Breast epithelium (tissue), 4 donors: ENCODE data around the gene MYO15A. TPM values are rescaled to one million over a fixed set of nuclear protein-coding genes. Genes with fewer than 3 reads are reported as not detected.

Experiments
- DNase-seq, 2 donors: peaks; one replicate each; pipeline ENCODE4 v3.0.0-alpha.2; 2019; ENCODE audit warnings: low spot score in 2 of 2
- H3K27ac ChIP-seq, 2 donors: fragments of 200-600 bp; sonication (generic) in 1 of 2; one replicate each; pipeline ENCODE4 v1.5.1; 2016 to 2019; ENCODE audit warnings: mild to moderate bottlenecking in 1 of 2
- H3K27me3 ChIP-seq, 2 donors: fragments of 200-600 bp; sonication (generic) in 1 of 2; one replicate each; pipeline versions ENCODE4 v1.5.1 to v1.6.0; 2017 to 2019; ENCODE audit warnings: control low read depth in 1 of 2, mild to moderate bottlenecking in 1 of 2
- H3K36me3 ChIP-seq: fragments of 200-600 bp; one replicate; pipeline ENCODE4 v1.5.1; 2019
- H3K4me1 ChIP-seq, 2 donors: fragments of 200-600 bp; sonication (generic); one replicate each; pipeline ENCODE4 v1.5.1; 2016 to 2019; ENCODE audit warnings: control low read depth in 1 of 2
- H3K4me3 ChIP-seq, 3 donors: fragments of 200-600 bp; sonication (generic); 1 replicate in 2 of 3; 2 replicates in 1 of 3; pipeline ENCODE4 v1.5.1; 2016 to 2019; ENCODE audit warnings: mild to moderate bottlenecking in 3 of 3, moderate library complexity in 2 of 3
- H3K9me3 ChIP-seq, 2 donors: fragments of 200-600 bp; sonication (generic) in 1 of 2; one replicate each; pipeline ENCODE4 v1.5.1; 2016 to 2019; ENCODE audit warnings: control low read depth in 1 of 2
- CTCF ChIP-seq, 3 donors: fragments of 450-650 bp; IDR thresholded peaks; one replicate each; pipeline ENCODE4 v1.5.1; 2016 to 2017; ENCODE audit warnings: antibody characterized with exemption in 3 of 3, mild to moderate bottlenecking in 3 of 3, moderate library complexity in 3 of 3
- POLR2A ChIP-seq: fragments of 450-650 bp; IDR thresholded peaks from one replicate; pipeline ENCODE4 v1.6.1; 2016; ENCODE audit warnings: antibody characterized with exemption, mild to moderate bottlenecking, moderate library complexity
- POLR2AphosphoS5 ChIP-seq, 3 donors: sonication (generic); formaldehyde crosslinking; IDR thresholded peaks; one replicate each; pipeline ENCODE4 v1.6.1; 2017; ENCODE audit warnings: antibody characterized with exemption in 3 of 3
- intact Hi-C: fragments of 100-400 bp; cut with DNase I; formaldehyde crosslinking; loops from one replicate; pipeline ENCODE4 v1.15.1; 2023; ENCODE audit warnings: low total_unique reads
- total RNA-seq, 3 donors: library from RNA; depleted of rRNA; stranded (reverse); fragments of >200 nt; gene quantifications; one replicate each; pipeline ENCODE4 v1.1.0, GENCODE V29; 2016

Gene MYO15A
- total RNA-seq, 3 donors from 2014 or later: 1.2 to 2.9 (median 2.2) TPM

GRCh38 chr17:18116078-18116477, 7.5 kb downstream of the MYO15A start:
- no peaks in the 10 kb centered on the region for H3K27me3 ChIP-seq
- TF ChIP-seq POLR2AphosphoS5 (IDR thresholded peaks at IDR 0.05): no peak
- TF ChIP-seq CTCF (IDR thresholded peaks at IDR 0.05): no peak
- TF ChIP-seq POLR2A: no peak
- intact Hi-C loops: no loop called here

GRCh38 chr17:18117533-18117932, 9.0 kb downstream of the MYO15A start:
- Histone ChIP-seq H3K4me1 (no peaks in the 10 kb centered on the region), H3K9me3 (peaks cover 0 to 6% of the 10 kb centered on the region in 2 donors), H3K36me3 (no peaks in the 10 kb centered on the region), H3K4me3 (no peak overlapping the region), H3K27ac (no peak overlapping the region), H3K27me3 (no peaks in the 10 kb centered on the region)
- TF ChIP-seq CTCF (IDR thresholded peaks at IDR 0.05) (no peak), POLR2AphosphoS5 (IDR thresholded peaks at IDR 0.05) (no peak), POLR2A (no peak)
- intact Hi-C loops: no loop called here
- no peak for DNase-seq

More at GRCh38 chr17:18116078-18116477, 7.5 kb downstream of the MYO15A start:
- Histone ChIP-seq H3K27ac (no peak overlapping the region), H3K9me3 (peaks cover 0 to 6% of the 10 kb centered on the region in 2 donors), H3K4me1 (no peaks in the 10 kb centered on the region), H3K4me3 (no peak overlapping the region), H3K36me3 (no peaks in the 10 kb centered on the region)
- DNase-seq: no peak

GRCh38 chr17:18117982-18118975, 9.7 kb downstream of the MYO15A start:
- Histone ChIP-seq H3K36me3 (no peaks in the 10 kb centered on the region), H3K27ac (no peak overlapping the region), H3K4me3 (no peak overlapping the region), H3K4me1 (no peaks in the 10 kb centered on the region), H3K27me3 (no peaks in the 10 kb centered on the region), H3K9me3 (peaks cover 0 to 6% of the 10 kb centered on the region in 2 donors)
- TF ChIP-seq CTCF (IDR thresholded peaks at IDR 0.05): no peak
- no peak for TF ChIP-seq POLR2AphosphoS5 (IDR thresholded peaks at IDR 0.05)
- no peak for TF ChIP-seq POLR2A
- no peak for DNase-seq
- intact Hi-C loops: no loop called here

GRCh38 chr17:18119166-18119745, 10.7 kb downstream of the MYO15A start:
- DNase-seq: no peak
- Histone ChIP-seq H3K27me3 (no peaks in the 10 kb centered on the region), H3K9me3 (peaks cover 0 to 6% of the 10 kb centered on the region in 2 donors), H3K36me3 (no peaks in the 10 kb centered on the region), H3K4me1 (no peaks in the 10 kb centered on the region), H3K27ac (no peak overlapping the region), H3K4me3 (no peak overlapping the region)
- intact Hi-C loops: no loop called here
- TF ChIP-seq CTCF (IDR thresholded peaks at IDR 0.05): no peak
- TF ChIP-seq POLR2A: no peak
- no peak for TF ChIP-seq POLR2AphosphoS5 (IDR thresholded peaks at IDR 0.05)

GRCh38 chr17:18119938-18120337, 11.4 kb downstream of the MYO15A start:
- Histone ChIP-seq H3K9me3 (peaks cover 0 to 6% of the 10 kb centered on the region in 2 donors), H3K27me3 (no peaks in the 10 kb centered on the region), H3K27ac (no peak overlapping the region), H3K4me1 (no peaks in the 10 kb centered on the region), H3K4me3 (no peak overlapping the region), H3K36me3 (no peaks in the 10 kb centered on the region)
- intact Hi-C loops: no loop called here
- TF ChIP-seq CTCF (IDR thresholded peaks at IDR 0.05): no peak
- TF ChIP-seq POLR2A: no peak
- no peak for TF ChIP-seq POLR2AphosphoS5 (IDR thresholded peaks at IDR 0.05)
- DNase-seq: no peak
